ENCODE data around the gene NQO1.
"Not testable (repeated sequence)": the region's sequence is repeated elsewhere in the genome, so short reads cannot be mapped to it uniquely, and the experiment has no call there.

Gene NQO1

DNA sequence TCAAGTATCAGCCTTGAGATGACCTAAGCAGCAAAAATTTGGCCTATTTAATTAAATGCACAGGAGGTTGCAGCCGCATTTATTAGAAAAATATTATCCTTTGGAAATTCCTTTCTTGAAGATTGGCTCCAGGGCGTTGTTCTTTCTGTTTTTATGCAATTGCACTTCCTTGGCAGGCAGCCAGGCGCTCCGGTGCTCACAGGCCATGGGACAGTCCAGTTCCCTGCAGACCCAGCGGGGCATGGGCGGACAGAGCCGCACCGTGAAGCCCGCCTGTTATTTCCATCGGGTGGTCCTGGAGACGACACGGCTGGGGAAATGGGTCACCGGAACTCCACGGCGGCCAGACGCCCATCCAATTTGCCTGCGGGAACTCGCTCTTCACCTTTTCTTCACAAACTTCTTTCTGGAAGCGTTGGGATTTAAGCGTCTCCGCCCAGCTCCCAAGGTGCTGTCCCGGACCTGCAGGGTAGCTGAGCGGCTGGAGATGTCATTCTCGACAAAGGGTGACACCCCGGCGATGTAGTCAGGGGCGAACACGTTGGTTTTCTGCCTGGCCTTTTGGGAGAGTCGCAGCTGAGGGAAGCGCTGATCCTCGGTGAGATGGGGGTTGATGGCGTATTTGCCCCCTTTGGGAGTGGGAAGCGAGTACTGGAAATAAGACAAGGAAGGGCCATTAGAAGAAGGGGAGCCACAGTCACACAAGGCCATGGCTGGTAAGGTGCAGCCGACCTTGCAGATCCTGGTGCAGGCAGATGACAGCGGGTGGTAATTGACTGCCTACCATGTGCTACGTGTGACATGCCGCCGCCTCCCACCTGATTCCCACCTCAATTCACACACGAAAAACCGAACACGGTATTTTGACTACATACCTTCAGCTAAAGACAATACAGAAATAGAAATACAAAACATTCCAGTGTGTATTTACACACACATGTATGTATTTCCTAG lies 15.9 kb upstream of the NQO1 start:
- DNase-seq (ENCODE audit: low read depth) = no peak

DNA sequence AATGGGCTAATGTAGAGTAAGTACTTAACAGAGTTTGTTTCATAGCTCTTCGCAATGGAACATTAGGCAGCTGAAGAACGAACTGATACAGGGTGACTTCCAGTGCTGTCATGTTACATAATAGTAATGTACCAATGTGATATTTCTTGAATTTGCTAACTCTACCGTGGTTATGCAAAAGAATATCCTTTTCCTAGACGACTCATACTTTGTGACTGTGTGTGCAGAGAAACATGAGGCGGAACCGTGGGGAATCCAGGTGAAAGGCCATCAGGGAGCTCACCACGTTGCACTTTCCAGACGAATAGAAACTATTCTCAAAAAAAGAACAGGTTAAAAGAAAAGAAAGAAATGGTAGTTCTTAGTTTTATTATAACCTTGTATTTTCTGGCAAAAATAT lies 15.2 kb upstream of the NQO1 start:
- DNase-seq (ENCODE audit: low read depth) = no peak

DNA sequence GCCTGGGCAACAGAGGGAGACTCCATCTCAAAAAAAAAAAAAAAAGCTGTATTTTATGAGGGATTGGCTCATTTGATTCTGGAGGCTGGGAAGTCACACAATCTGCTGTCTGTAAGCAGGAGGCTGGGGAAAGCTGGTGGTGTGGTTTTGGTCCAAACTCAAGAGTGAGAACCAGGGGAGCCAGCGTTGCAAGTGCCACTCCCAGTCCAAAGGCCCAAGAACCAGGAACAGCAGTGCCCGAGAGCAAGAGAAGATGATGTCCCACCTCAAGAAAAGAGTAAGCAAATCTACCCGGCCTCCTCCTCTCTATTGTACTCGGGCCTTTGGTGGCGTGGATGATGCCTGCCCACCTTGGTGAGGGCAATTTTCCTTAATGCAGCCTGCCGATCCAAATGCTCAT lies 5.7 kb upstream of the NQO1 start:
- DNase-seq (ENCODE audit: low read depth) = no peak

DNA sequence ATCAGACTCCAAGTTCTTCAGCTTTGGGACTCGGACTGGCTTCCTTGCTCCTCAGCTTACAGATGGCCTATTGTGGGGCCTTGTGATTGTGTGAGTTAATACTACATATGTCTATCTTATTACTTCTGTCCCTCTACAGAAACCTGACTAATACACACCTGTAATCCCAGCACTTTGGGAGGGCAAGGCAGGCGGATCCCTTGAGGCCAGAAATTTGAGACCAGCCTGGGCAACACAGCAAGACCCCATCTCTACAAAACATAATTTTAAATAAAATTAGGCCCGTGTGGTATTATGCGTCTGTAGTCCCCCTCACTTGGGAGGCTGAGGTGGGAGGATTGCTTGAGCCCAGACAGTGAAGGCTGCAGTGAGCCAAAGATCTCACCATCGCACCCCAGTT lies 4.9 kb upstream of the NQO1 start:
- DNase-seq (ENCODE audit: low read depth) = not testable (repeated sequence)

DNA sequence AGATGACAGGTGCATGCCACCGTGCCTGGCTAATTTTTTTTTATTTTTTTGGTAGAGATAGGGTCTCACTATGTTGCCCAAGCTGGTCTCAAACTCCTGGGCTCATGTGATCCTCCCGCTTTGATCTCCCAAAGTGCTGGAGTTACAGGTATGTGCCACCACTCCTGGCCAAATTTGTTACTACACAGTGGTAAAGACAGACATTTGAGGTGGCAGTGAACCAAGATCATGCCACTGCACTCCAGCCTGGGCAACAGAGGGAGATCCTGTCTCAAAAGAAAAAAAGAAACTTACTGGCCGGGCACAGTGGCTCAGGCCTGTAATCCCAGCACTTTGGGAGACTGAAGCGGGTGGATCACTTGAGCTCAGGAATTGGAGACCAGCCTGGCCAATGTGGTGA lies 2.7 kb upstream of the NQO1 start:
- not testable (repeated sequence) for DNase-seq (ENCODE audit: low read depth)

DNA sequence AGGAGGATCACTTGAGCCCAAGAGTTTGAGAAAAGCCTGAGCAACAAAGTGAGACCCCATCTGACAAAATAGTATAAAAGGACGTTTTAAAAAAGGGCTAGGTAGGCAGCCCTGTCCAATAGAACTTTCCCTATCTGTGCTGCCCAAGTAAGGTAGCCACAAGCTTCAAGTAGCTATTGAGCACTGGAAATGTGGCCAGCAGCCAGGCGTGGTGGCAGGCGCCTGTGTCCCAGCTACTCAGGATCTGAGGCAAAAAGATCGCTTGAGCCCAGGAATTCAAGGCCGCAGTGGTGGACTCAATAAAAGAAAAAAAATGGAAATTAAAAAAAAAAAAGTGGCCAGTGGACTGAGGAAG lies 1.5 kb upstream of the NQO1 start:
- no peak for DNase-seq (ENCODE audit: low read depth)

DNA sequence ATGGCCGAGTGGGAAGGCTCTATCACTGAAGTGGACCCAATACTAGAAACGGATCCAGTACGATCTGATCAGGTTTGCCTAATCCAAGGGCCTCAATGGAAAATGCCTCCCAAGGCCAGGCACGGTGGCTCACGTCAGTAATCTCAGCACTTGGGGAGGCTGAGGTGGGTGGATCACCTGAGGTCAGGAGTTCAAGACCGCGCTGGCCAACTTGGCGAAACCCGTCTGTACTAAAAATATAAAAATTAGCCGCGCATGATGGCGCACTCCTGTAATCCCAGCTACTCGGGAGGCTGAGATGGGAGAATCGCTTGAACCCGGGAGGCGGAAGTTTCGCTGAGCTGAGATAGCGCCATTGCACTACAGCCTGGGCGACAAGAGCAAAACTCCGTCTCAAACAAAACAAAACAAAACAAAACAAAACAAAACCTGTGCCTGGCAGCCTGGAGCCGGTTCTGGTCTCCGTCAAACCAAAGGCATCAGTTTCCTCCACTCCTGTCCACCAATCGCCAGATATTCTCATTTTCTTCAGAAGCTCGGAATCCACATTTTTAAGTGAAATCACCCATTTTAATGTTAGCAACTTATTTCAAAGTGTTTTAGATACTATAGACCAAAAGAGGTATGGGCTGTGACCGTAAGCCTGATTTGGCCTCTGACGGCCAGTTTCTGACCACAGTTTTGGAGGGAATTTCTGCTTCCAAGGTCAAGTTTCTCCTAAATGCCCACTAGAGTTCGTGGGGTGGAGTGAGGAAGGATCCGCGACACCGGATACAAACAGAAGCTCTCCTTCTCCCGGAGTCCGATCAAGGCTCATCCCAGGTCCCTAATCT lies 664 bp downstream of the NQO1 start:
- no peak for DNase-seq (ENCODE audit: low read depth)

DNA sequence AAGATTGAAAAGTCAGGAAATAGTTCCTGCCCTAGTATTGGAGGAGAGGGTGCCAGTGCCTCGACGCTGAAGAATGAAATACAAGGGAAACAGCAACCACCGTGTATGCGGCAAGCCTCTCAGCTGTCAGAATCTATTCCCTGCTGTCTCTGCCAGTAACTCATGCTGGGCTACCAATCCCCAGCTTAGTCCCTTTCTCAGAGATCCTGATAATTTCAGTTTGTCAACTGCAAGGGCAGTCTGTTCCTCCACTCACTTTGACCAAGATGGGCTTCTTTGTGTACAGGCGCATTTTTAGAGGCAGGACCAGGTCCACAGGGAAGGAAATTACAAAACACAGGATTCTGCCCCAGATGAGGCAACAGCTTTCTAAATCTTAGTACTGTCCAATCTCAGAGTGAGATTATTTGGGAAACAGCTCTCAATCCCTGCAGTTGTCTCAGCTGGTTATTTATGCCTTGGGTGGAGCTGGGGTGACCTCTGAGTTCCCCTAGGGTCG lies 1.3 kb downstream of the NQO1 start:
- DNase-seq (ENCODE audit: low read depth) = no peak

DNA sequence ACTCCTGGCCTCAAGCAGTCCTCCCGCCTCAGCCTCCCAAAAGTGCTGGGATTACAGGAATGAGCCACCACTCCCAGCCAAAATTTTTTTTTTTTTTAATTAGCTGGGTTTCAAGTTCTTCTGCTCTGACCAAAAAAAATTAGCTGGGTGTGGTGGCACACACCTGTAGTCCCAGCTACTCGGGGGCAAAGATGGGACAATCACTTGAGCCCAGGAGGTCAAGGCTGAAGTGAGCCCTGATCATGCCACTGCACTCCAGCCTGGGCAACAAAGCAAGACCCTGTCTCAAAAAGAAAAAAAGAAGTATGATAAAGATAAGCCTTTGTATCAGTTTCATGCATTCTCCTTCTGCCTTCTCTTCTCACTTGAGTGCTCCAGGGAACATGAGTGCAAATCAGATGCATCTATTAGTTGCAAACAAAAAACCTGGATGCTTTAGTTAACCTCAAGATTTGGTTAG lies 1.9 kb downstream of the NQO1 start:
- no peak for DNase-seq (ENCODE audit: low read depth)

DNA sequence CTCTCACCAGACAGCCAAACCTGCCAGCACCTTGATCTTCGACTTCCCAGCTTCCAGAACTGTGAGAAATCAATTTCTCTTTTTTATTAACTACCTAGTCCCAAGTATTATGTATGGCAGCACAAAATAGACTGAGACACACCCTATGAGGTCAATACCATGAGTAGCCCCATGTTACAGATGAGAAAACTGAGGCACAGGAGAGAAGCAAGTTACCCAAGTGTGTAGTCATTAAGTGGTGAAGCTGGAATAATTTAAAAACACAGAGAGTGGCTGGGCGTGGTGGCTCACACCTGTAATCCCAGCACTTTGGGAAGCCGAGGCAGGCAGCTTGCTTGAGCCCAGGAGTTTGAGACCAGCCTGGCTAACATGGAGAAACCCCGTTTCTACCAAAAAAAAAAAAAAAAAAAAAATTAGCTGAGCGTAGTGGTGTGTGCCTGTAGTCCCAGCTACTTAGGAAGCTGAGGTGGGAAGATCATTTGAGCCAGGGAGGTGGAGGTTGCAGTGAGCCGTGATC lies 4.9 kb downstream of the NQO1 start:
- no peak for DNase-seq (ENCODE audit: low read depth)

DNA sequence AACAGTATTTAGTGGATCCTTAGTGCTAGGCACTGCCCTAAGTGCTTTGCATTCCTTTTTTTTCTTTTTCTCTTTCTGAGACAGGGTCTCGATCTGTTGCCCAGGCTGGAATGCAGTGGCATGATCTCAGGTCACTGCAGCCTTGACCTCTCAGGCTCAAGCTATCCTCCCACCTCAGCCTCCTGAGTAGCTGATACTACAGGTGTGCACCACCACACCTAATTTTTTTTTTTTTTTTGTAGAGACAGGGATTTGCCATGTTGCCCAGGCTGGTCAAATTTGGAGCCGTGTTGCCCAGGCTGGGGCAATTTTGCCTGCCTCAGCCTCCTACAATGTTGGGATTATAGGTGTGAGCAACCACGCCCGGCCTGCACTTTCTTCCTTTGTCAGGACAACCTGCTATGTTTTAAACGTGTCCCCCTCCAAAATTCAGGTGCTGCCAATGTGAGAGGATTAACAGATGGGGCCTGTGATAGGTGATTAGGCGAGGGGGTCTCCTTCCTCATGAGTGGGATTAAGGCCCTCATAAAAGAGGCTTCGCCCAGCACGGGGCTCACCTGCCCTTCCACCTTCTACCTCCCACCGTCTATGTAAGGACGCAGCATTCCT lies 5.4 kb downstream of the NQO1 start:
- no peak for DNase-seq (ENCODE audit: low read depth)

DNA sequence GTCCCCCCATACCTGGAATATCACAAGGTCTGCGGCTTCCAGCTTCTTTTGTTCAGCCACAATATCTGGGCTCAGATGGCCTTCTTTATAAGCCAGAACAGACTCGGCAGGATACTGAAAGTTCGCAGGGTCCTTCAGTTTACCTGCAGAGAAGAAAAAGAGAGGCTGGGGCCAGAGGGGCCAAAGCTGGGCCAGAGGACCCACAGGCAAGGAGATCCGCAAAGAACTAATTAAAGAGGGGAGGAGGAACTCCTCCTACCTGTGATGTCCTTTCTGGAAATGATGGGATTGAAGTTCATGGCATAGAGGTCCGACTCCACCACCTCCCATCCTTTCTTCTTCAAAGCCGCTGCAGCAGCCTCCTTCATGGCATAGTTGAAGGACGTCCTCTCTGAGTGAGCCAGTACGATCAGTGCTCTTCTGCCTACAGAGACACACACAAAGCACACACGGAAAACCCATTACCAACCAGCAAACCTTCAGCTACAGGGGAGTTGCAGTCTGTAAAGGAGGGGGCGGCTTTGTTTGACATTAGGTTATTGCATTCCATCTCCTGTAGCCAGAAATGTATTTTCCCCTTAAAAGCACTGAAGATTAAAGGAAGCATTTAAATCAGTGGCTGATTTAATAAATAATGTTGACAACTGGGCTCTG lies 8.1 kb downstream of the NQO1 start:
- no peak for DNase-seq (ENCODE audit: low read depth)

DNA sequence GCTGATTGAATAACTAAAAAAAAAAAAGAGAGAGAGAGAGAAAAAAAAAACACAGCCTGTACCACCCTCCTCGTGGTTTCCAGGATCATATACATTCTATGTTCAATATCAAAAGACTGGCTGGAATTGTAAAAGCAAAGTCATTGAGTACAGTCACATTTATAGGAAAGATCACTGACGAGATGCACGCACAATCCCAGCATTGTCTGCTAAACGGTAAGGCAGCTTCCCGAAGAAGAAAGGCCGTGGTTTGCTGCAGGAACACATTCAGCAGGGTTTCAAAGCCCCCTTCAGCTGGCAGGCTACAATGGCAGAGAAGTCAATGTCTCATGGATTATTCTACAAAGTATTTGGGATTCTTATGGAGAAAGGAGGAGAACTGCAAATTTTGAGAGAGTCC lies 9.3 kb downstream of the NQO1 start:
- DNase-seq (ENCODE audit: low read depth) = no peak

DNA sequence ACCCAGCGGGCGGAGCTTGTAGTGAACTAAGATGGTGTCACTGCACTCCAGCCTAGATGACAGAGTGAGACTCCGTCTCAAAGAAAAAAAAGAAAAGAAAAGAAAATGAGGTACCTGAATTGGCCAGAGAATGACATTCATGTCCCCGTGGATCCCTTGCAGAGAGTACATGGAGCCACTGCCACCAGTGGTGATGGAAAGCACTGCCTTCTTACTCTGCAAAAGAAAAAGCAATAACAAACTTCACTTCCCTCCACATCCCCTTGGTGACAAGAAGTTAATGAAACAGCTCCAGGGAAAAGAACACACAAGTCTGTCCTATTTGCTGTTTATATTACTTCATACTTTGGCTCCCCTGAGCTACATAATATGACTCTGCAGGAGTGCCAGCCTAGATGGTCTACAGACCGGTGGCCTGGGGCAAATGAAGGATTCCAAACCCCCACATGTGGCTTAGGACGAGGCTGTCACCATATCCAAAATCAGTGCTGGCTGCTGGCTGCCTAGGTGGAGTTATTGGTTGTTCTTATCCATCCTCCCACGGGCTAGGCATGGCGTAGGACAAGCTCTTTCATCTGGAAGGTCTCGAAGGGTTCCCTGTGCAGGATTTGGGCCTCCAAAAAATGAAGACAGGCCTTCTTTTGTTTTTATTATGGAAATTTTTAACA lies 13.3 kb downstream of the NQO1 start:
- no peak for DNase-seq (ENCODE audit: low read depth)

DNA sequence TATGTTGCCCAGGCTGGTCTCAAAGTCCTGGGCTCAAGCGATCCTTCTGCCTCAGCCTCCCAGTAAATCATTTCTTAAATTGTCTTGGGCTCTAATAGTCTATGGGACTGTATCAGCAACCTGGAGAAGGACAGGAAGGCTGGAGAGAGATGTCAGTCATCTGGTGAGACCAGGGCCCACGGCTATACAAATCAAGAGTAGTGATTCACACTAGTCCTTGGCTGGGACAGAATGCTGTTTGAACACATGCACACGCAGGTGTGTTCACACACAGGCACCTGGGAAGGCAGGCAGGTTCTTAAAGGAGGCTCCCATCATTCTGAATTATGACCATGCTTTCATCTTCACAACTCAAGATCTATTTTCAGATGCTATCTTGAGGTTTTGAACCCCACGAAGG lies 14.1 kb downstream of the NQO1 start:
- DNase-seq (ENCODE audit: low read depth) = no peak

DNA sequence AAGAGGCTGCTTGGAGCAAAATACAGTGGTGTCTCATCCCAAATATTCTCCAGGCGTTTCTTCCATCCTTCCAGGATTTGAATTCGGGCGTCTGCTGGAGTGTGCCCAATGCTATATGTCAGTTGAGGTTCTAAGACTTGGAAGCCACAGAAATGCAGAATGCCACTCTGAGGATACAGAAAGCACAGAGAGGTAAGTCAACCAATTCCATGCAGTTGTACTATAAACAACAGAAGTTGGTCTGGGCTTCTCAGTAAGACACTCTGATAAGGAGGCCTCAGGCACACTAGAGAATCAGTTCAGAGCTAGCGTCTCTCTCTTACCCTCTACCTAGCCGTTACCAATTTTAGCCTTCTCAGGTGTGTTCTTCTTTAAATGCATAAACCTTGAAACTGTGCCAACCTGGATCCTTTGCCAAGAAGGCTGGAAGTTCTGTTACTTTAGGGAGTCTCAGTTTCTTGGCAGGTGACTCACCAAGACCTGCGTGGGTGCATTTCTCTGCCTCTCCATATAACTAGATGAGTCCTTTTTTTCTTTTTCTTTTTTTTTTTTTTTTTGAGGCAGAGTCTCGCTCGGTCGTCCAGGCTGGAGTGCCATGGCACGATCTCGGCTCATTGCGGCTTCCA lies 15.1 kb downstream of the NQO1 start:
- DNase-seq (ENCODE audit: low read depth) = no peak

DNA sequence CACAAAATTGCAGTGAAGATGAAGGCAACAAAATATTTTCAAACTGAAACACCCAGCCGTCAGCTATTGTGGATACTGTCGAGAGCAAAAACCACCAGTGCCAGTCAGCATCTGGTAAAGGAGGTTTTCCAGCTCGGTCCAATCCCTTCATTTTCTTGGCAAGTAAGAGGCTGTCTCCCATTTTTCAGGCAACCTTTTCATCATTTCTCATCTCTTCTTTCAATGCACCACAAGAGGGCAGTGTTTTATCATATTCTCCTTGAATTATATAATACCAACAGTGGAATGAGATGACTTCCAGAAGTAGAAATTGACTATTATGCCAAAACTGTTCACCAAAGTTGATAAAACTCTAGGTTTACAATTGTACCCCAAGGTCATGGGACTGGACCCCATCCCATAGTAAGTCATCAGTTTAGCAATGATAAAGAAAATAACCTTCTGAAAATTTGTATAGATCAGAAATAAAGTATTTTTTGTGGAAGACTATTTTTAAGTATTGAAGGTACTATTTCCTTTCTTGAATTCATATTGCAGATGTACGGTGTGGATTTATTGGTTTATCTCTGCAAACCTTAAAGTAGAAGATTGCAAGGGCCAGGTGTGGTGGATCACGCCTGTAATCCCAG lies 16.8 kb downstream of the NQO1 start:
- no peak for DNase-seq (ENCODE audit: low read depth)

DNA sequence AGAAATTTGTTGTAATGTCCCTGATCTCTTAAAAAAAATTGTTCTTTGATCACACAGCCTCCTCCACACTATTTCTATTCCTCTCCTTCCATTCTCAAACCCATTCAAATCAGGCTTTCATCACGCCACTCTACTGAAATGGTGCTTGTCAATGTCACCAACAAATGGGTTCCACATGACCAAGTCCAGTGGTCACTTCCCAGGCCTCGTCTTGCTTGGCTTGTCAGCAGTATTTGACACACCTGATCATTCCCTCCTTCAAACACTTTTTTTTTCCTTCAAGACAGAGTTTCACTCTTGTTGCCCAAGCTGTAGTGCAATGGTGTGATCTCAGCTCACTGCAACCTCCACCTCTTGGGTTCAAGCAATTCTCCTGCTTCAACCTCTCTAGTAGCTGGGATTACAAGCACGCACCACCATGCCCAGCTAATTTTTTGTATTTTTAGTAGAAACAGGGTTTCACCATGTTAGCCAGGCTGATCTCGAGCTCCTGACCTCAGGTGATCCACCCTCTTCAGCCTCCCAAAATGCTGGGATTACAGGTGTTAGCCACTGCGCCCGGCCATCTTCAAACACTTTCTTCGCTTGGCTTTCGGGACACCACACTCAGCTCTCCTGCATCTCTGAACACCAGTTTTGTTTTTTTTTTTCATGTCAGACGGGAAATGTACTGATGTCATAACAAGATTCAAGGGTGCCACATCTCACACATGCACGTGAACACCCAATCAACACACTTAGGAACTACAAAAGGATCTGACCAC lies 18.3 kb downstream of the NQO1 start:
- DNase-seq (ENCODE audit: low read depth) = no peak

DNA sequence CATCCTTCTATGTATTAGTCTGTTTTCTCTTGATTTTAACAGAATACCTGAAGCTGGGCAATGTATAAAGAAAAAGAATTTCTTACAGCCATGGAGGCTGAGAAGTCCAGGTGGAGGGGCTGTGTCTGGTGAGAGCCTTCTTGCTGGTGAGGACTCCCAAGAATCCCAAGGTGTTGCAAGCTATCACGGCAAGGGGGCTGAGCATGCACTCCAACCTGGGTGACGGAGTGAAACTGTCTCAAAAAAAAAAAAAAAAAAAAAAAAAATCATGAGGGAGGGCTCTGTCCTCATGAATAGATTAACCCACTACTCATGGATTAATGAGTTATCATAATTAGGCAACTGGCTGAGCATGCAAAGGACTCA lies 19.4 kb downstream of the NQO1 start:
- no peak for DNase-seq (ENCODE audit: low read depth)

Measured in activated T-cell treated with anti-CD3 and anti-CD28 coated beads for 48 hours (primary cell).